ENCODE data around the gene ENOX1.
A peak's percentile ranks its signal among the peaks of the same experiment; 100 is the strongest.
"Not testable (repeated sequence)": the region's sequence is repeated elsewhere in the genome, so short reads cannot be mapped to it uniquely, and the experiment has no call there.

Gene ENOX1

GRCh38 chr13:43356567-43356966 lies 430.2 kb downstream of the ENOX1 start:
- DNase-seq (ENCODE audit: low spot score): no peak

- DNase-seq (ENCODE audit: low spot score): no peak
Observed at GRCh38 chr13:43355774-43356173, 431.0 kb downstream of the ENOX1 start.

DNA sequence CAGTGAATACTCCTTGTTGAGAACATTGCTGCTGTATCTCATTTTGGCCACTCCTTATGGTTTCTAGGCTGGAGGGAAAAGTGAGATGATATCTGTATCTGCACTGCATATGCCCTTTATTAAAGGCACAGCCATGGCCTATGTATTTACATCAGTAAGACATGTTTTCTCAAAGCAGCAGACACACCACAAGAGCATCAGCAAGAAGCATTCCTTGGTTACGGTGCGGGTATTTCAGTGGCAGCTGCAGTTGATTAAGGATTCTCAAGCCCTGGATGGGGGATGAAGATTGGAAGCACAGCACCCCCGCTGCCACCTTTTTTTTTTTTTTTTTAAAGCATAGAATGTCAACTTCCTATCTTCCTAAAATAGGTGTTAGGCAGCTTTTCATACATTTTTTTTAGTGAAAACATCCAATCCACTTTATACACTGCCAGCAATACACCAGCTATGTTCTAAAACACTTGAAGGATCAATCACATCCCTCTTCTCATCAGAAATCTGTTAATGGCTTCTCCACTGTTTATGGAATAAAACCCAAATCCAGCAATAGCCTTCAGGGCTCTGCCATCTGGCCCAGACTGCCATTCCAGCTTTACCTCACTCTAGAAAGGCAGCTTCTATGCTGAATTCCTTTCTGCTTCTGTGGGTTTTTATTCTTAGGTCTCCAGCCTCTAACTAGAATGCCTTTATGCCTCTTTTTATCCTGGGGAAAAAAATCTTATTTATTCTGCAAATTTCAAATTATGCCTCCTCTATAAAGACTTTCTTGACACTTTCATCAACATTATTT lies 432.4 kb downstream of the ENOX1 start:
- DNase-seq (ENCODE audit: low spot score): no peak

GRCh38 chr13:43353631-43354030 lies 433.1 kb downstream of the ENOX1 start:
- DNase-seq (ENCODE audit: low spot score): no peak

GRCh38 chr13:43351612-43352011 lies 435.2 kb downstream of the ENOX1 start:
- DNase-seq (ENCODE audit: low spot score): not testable (repeated sequence)

DNA sequence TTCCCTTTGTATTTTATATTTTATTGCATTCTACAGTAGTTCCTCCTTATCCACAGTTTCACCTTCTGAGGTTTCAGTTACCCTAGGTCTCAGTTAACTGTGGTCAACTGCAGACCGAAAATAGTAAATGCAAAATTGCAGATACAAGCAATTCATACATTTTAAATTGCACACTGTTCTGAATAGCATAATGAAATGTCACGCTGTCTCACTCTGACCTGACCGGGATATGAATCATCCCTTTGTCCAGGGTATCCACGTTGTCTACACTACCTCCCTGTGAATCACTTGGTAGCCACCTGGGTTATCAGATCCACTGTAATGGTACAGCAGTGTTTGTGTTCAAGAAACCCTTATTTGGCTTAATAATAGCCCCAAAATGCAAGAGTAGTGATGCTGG lies 438.4 kb downstream of the ENOX1 start:
- peak; percentile 73 for DNase-seq (ENCODE audit: low spot score)

DNA sequence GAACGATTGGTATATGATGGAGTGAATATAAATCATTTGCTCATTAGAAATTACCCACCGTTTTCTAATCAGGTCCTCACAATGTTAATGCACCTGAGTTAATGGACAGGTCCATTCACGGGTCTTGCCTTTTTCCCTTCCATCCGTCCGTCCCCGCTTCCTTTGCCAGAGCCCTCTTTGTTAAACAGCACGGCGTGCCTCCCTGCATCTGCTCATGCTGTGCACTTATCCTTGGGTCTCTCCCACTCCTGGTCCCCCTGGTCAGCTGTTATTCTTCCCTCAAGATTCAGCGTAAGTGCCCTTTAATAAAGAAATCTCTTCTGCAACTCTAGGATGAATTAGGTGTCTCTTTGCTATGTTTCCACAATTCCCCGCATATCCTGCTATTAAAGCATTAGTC lies 438.9 kb downstream of the ENOX1 start:
- no peak for DNase-seq (ENCODE audit: low spot score)

- DNase-seq (ENCODE audit: low spot score): no peak
Observed at GRCh38 chr13:43346427-43346826, 440.3 kb downstream of the ENOX1 start.

DNA sequence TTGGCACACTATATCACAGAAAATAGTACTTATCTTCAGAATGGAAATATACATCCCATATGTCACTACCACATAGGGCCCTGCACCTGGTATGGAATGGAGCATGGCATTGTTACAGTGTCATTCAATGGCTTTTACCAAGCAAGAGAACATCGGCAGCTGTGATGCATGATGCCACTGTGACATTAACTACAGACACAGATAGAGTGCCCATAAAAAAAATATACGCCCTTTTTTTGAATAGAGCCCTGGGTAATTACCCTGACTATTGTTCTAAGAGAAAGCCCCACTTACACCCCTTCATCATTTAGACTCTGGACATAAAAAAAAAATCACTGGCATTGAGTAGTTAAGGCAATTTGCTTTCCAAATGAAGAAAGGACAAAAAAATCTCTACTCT lies 443.1 kb downstream of the ENOX1 start:
- DNase-seq (ENCODE audit: low spot score): no peak

- DNase-seq (ENCODE audit: low spot score): no peak
Observed at GRCh38 chr13:43339805-43340550, 446.8 kb downstream of the ENOX1 start.

DNA sequence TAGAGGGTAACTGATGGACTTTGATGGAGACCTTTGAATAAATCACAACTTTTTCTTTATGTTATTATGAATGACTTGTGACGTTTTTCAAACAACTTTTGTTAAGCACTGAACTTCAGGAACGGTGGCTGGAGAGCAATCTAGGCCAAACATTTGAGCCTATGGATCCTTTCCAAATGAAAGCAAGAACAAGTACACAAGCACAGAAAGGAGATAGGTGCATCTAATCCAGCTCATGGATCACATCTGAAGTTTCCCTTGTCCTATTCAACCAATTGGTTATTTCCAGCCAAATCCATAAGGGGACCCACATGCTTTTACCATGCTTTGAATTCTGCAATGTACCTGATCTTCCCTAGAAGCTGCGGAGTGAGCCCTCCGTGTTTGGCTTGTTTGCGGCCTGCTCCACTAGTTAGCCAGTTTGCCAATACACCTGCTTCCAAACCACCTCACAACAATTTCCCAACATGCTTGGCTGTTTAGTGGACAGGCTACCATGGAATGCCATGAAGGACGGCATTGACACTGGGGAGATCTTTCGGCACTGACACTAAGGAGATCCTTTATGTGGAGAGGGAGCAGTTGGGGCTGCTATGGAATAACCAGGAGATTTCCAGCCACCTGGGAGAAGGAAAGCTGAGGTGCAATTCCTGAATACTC lies 447.5 kb downstream of the ENOX1 start:
- no peak for DNase-seq (ENCODE audit: low spot score)

DNA sequence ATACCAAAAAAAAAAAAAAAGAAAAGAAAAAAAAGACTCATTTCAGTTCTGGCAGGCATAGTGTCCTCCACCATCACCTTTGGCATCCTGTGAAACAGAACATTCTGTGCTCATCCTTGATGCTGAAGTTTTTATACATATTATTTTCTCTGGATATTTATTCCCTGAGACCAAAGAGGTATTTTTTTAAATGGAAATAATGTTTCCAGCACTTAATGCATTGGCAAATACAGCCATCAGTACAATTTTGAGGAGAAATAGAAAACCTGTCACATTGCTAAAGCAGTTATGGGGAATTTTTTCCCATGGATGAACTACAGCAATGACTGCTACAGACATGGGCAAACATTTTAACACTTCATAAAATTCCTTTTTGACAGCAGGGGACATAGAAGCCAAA lies 451.0 kb downstream of the ENOX1 start:
- DNase-seq (ENCODE audit: low spot score): no peak

DNA sequence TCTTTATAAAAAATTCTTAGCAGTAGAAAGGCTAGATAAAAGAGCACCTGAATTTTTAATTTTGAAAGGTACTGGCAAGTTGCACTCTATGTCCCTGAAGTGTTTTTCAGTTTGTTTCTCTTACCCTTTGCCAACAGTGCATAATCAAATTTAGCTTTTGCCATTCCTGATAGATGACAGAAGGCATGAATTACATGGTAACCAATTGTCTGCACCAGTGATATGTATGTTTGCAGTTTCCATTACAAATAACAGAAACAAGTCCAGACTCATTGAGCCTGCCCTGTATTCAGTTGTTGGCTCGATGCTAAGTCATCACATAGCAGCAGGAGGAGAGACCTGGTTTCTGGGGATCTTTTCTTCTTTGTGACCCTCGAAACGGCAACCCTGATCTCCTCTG lies 453.6 kb downstream of the ENOX1 start:
- no peak for DNase-seq (ENCODE audit: low spot score)

GRCh38 chr13:43331672-43332071 lies 455.1 kb downstream of the ENOX1 start:
- DNase-seq (ENCODE audit: low spot score): peak; percentile 88

GRCh38 chr13:43329702-43330101 lies 457.1 kb downstream of the ENOX1 start:
- no peak for DNase-seq (ENCODE audit: low spot score)

DNA sequence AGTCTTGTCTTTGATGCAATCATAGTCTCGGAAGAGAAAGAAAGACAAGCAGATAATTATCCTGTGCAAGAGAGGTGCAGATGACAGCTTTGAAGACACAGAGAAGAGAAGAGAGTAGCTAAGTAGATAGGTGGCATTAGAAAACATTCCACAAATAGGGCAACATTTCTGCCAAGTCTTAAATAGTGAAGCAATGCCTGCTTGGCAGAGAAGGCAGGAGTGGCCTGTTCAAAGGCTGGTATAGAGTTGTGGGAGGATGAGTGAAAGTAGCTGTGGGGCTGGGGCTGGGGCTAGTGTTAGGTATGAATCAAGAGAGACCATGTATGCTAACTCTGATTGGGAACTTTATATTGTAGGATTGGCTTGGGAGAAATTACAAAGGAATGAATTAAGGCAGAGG lies 457.9 kb downstream of the ENOX1 start:
- no peak for DNase-seq (ENCODE audit: low spot score)

GRCh38 chr13:43326100-43326499 lies 460.7 kb downstream of the ENOX1 start:
- no peak for DNase-seq (ENCODE audit: low spot score)

GRCh38 chr13:43325636-43326035 lies 461.1 kb downstream of the ENOX1 start:
- DNase-seq (ENCODE audit: low spot score): no peak

GRCh38 chr13:43324129-43324528 lies 462.6 kb downstream of the ENOX1 start:
- no peak for DNase-seq (ENCODE audit: low spot score)

- peak; percentile 10 for DNase-seq (ENCODE audit: low spot score)
Observed at GRCh38 chr13:43319617-43320444, 466.9 kb downstream of the ENOX1 start.

GRCh38 chr13:43316946-43317353 lies 469.8 kb downstream of the ENOX1 start:
- peak; percentile 45 for DNase-seq (ENCODE audit: low spot score)

- DNase-seq (ENCODE audit: low spot score): no peak
Observed at GRCh38 chr13:43316281-43316680, 470.5 kb downstream of the ENOX1 start.

All from kidney tubule cell (primary cell).